Activated CD4-positive, alpha-beta T cell treated with anti-CD3 and anti-CD28 coated beads for 4 hours (primary cell): ENCODE measurements around the gene TMEM165.
A peak's percentile ranks its signal among the peaks of the same experiment; 100 is the strongest.

Experiments
- DNase-seq, 2 donors: peaks; one replicate each; pipeline ENCODE4 v3.0.0-alpha.2; 2020

Gene TMEM165

GRCh38 chr4:55369968-55370367 is 25.8 kb upstream of the TMEM165 start:
- DNase-seq, result no peak

- no peak for DNase-seq
Measured at GRCh38 chr4:55372259-55372658, 23.5 kb upstream of the TMEM165 start.

- no peak for DNase-seq
Measured at GRCh38 chr4:55373461-55373860, 22.3 kb upstream of the TMEM165 start.

- no peak for DNase-seq
Measured at GRCh38 chr4:55376698-55377097, 19.1 kb upstream of the TMEM165 start.

- no peak for DNase-seq
Measured at GRCh38 chr4:55378617-55379467, 16.9 kb upstream of the TMEM165 start.

GRCh38 chr4:55380576-55380975 is 15.2 kb upstream of the TMEM165 start:
- DNase-seq, result no peak

- DNase-seq, result no peak
Measured at GRCh38 chr4:55381502-55381901, 14.3 kb upstream of the TMEM165 start.

- no peak for DNase-seq
Measured at GRCh38 chr4:55382488-55383003, 13.2 kb upstream of the TMEM165 start.

- DNase-seq, result no peak
Measured at GRCh38 chr4:55385201-55385649, 10.5 kb upstream of the TMEM165 start.

GRCh38 chr4:55386073-55386472 is 9.7 kb upstream of the TMEM165 start:
- DNase-seq, result no peak

GRCh38 chr4:55386840-55387239 is 8.9 kb upstream of the TMEM165 start:
- no peak for DNase-seq

- no peak for DNase-seq
Measured at GRCh38 chr4:55393461-55394320, 2.1 kb upstream of the TMEM165 start.

- DNase-seq, result no peak
Measured at GRCh38 chr4:55395218-55395528, 584 bp upstream of the TMEM165 start.

GRCh38 chr4:55396308-55397125 is 760 bp downstream of the TMEM165 start:
- DNase-seq, result peak; percentile 7

GRCh38 chr4:55397126-55397436 is 1.3 kb downstream of the TMEM165 start:
- no peak for DNase-seq

GRCh38 chr4:55397520-55398321 is 2.0 kb downstream of the TMEM165 start:
- DNase-seq, result no peak

GRCh38 chr4:55398461-55398860 is 2.7 kb downstream of the TMEM165 start:
- no peak for DNase-seq

GRCh38 chr4:55398966-55399365 is 3.2 kb downstream of the TMEM165 start:
- DNase-seq, result no peak

GRCh38 chr4:55399581-55399980 is 3.8 kb downstream of the TMEM165 start:
- no peak for DNase-seq

GRCh38 chr4:55405073-55405472 is 9.3 kb downstream of the TMEM165 start:
- DNase-seq, result no peak

GRCh38 chr4:55406545-55406944 is 10.8 kb downstream of the TMEM165 start:
- no peak for DNase-seq

GRCh38 chr4:55407119-55407518 is 11.4 kb downstream of the TMEM165 start:
- DNase-seq, result no peak
